DOHH2 (cell line): ENCODE measurements around the gene BMP7.

Experiments
- H3F3A ChIP-seq: fragments of 200-600 bp; sonication (generic), shearing (Covaris generic); 2 replicates; pipeline ENCODE4 v1.6.0; 2016; ENCODE audit warnings: antibody characterized with exemption, mild to moderate bottlenecking; ENCODE audit not compliant: control insufficient read depth, insufficient read depth
- H3K27ac ChIP-seq: fragments of 200-600 bp; sonication (generic); 2 replicates; pipeline ENCODE4 v1.5.1; 2014; ENCODE audit warnings: low read depth, mild to moderate bottlenecking, low read length, moderate library complexity
- H3K27me3 ChIP-seq: fragments of 200-600 bp; sonication (generic); 2 replicates; pipeline ENCODE4 v1.6.1; 2014; ENCODE audit warnings: mild to moderate bottlenecking, low read length, mixed read lengths; ENCODE audit not compliant: control insufficient read depth
- H3K36me3 ChIP-seq: fragments of 200-600 bp; sonication (generic); 2 replicates; pipeline ENCODE4 v1.6.1; 2014; ENCODE audit warnings: mild to moderate bottlenecking, low read length, moderate library complexity, mixed read lengths; ENCODE audit not compliant: control insufficient read depth
- H3K4me1 ChIP-seq: fragments of 200-600 bp; sonication (generic); 2 replicates; pipeline ENCODE4 v1.6.1; 2014; ENCODE audit warnings: mild to moderate bottlenecking, low read length, mixed read lengths; ENCODE audit not compliant: control insufficient read depth
- H3K4me2 ChIP-seq: fragments of 200-600 bp; sonication (generic); 2 replicates; pipeline ENCODE4 v1.6.0; 2014; ENCODE audit warnings: mild to moderate bottlenecking, low read length, moderate library complexity
- H3K4me3 ChIP-seq: fragments of 200-600 bp; sonication (generic); 2 replicates; pipeline ENCODE4 v1.5.1; 2014; ENCODE audit warnings: mild to moderate bottlenecking, low read length, mixed read lengths
- H3K79me2 ChIP-seq: fragments of 200-600 bp; sonication (generic); 2 replicates; pipeline ENCODE4 v1.6.1; 2014; ENCODE audit warnings: mild to moderate bottlenecking, low read length, mixed read lengths; ENCODE audit not compliant: control insufficient read depth
- H3K9me2 ChIP-seq: fragments of 200-600 bp; sonication (generic); replicated peaks from 2 replicates; pipeline ENCODE4 v1.6.1; 2014; ENCODE audit warnings: mild to moderate bottlenecking, low read length, mixed read lengths; ENCODE audit not compliant: control insufficient read depth
- H3K9me3 ChIP-seq: fragments of 200-600 bp; sonication (generic); 2 replicates; pipeline ENCODE4 v1.6.1; 2014; ENCODE audit warnings: antibody characterized with exemption, low read length, mixed read lengths; ENCODE audit not compliant: control insufficient read depth, insufficient read depth
- H4K20me1 ChIP-seq: fragments of 200-600 bp; sonication (generic); 2 replicates; pipeline ENCODE4 v1.6.0; 2014; ENCODE audit warnings: low read depth, mild to moderate bottlenecking, antibody characterized with exemption, low read length, moderate library complexity; ENCODE audit not compliant: control insufficient read depth, insufficient read depth
- EZH2phosphoT487 ChIP-seq: fragments of 200-600 bp; sonication (generic); IDR thresholded peaks from 2 replicates; pipeline ENCODE4 v1.6.1; 2017; ENCODE audit warnings: borderline replicate concordance, mild to moderate bottlenecking, antibody characterized with exemption, low read length, moderate library complexity, mixed read lengths
- TF ChIP-seq, protein P1 (sequence below): fragments of 200-600 bp; sonication (generic); IDR thresholded peaks from one replicate; pipeline ENCODE4 v1.5.1; 2014; ENCODE audit warnings: antibody characterized with exemption, mild to moderate bottlenecking, low read depth, low read length; ENCODE audit not compliant: poor library complexity, severe bottlenecking

Gene BMP7

DNA sequence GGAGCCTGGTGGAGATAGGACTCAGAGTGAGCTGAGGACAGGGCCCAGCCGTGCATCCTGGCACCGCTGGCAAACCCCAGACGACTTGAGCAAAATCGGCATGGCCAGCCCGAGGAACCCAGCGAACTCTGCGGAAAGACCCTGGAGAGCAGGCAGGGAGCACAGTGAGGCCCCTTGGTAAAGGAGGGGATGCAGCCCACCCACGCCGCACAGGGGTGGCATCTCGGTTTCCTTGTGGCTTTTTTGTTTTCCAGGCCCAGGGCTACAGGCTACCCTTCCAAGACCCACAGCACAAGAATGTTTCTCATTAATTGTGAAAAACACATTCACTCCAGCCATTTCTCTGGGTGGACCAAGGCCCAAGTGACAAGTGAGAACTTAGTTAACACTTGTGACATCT lies 71.4 kb downstream of the BMP7 start:
- Histone ChIP-seq H3K9me2 (no peaks in the 10 kb centered on the region), H3K27ac (no peak overlapping the region), H3F3A (peaks cover 46% of the 10 kb centered on the region), H3K4me1 (no peaks in the 10 kb centered on the region), H3K4me3 (no peak overlapping the region), H3K79me2 (peaks cover 90% of the 10 kb centered on the region), H3K36me3 (peaks cover 94% of the 10 kb centered on the region), H3K9me3 (no peaks in the 10 kb centered on the region), H3K27me3 (no peaks in the 10 kb centered on the region), H4K20me1 (peaks cover 48% of the 10 kb centered on the region), H3K4me2 (no peak overlapping the region)
- TF ChIP-seq, protein P1, sequence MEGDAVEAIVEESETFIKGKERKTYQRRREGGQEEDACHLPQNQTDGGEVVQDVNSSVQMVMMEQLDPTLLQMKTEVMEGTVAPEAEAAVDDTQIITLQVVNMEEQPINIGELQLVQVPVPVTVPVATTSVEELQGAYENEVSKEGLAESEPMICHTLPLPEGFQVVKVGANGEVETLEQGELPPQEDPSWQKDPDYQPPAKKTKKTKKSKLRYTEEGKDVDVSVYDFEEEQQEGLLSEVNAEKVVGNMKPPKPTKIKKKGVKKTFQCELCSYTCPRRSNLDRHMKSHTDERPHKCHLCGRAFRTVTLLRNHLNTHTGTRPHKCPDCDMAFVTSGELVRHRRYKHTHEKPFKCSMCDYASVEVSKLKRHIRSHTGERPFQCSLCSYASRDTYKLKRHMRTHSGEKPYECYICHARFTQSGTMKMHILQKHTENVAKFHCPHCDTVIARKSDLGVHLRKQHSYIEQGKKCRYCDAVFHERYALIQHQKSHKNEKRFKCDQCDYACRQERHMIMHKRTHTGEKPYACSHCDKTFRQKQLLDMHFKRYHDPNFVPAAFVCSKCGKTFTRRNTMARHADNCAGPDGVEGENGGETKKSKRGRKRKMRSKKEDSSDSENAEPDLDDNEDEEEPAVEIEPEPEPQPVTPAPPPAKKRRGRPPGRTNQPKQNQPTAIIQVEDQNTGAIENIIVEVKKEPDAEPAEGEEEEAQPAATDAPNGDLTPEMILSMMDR, result no peak
- no peak for TF ChIP-seq EZH2phosphoT487

DNA sequence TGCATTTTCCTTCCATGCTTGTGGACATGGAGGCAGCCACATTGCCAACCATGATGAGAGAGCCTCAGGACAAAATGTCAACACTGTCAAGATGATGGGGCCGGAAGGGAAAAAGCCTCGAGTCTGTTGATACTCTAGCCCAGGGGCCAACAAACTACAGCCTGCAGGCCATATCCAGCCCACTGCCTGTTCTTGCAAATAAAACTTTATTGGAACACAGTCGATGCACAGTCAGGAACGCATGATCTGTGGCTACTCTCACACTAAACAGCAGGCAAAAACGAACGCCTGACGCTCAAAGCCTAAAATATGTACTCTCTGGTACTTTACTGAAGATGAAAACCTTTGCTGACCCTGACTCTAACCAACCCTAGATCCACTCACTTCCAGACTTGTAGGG lies 72.3 kb downstream of the BMP7 start:
- H4K20me1 ChIP-seq, result peaks cover 50% of the 10 kb centered on the region
- no peak overlapping the region for H3K4me3 ChIP-seq
- no peak overlapping the region for H3K27ac ChIP-seq
- no peak for TF ChIP-seq EZH2phosphoT487
- TF ChIP-seq, protein P1, result no peak
- peaks cover 94% of the 10 kb centered on the region for H3K36me3 ChIP-seq
- H3K27me3 ChIP-seq, result no peaks in the 10 kb centered on the region
- no peaks in the 10 kb centered on the region for H3K9me2 ChIP-seq
- peaks cover 90% of the 10 kb centered on the region for H3K79me2 ChIP-seq
- H3K4me1 ChIP-seq, result no peaks in the 10 kb centered on the region
- peaks cover 49% of the 10 kb centered on the region for H3F3A ChIP-seq
- no peaks in the 10 kb centered on the region for H3K9me3 ChIP-seq
- no peak overlapping the region for H3K4me2 ChIP-seq

GRCh38 chr20:57193094-57193493 lies 73.3 kb downstream of the BMP7 start:
- peaks cover 55% of the 10 kb centered on the region for H3F3A ChIP-seq
- no peaks in the 10 kb centered on the region for H3K27me3 ChIP-seq
- no peaks in the 10 kb centered on the region for H3K9me3 ChIP-seq
- TF ChIP-seq, protein P1, result no peak
- no peak for TF ChIP-seq EZH2phosphoT487
- H3K4me2 ChIP-seq, result no peak overlapping the region
- H3K9me2 ChIP-seq, result no peaks in the 10 kb centered on the region
- H3K4me3 ChIP-seq, result no peak overlapping the region
- H3K27ac ChIP-seq, result no peak overlapping the region
- peaks cover 89% of the 10 kb centered on the region for H3K79me2 ChIP-seq
- peaks cover 42% of the 10 kb centered on the region for H4K20me1 ChIP-seq
- no peaks in the 10 kb centered on the region for H3K4me1 ChIP-seq
- peaks cover 92% of the 10 kb centered on the region for H3K36me3 ChIP-seq
